NK-92 treated with Interleukin-12 subunit alpha and Interleukin-12 subunit beta, amount 100 ng/mL, for 24 hours (cell line): Measurements from ENCODE around the gene PCDHA4.
A peak's percentile ranks its signal among the peaks of the same experiment; 100 is the strongest.
"Not testable (repeated sequence)": the region's sequence is repeated elsewhere in the genome, so short reads cannot be mapped to it uniquely, and the experiment has no call there.

Experiments
- DNase-seq: peaks from one replicate; lab custom pipeline; 2025; lab: John Stamatoyannopoulos, UW

PCDHA4 gene

DNA sequence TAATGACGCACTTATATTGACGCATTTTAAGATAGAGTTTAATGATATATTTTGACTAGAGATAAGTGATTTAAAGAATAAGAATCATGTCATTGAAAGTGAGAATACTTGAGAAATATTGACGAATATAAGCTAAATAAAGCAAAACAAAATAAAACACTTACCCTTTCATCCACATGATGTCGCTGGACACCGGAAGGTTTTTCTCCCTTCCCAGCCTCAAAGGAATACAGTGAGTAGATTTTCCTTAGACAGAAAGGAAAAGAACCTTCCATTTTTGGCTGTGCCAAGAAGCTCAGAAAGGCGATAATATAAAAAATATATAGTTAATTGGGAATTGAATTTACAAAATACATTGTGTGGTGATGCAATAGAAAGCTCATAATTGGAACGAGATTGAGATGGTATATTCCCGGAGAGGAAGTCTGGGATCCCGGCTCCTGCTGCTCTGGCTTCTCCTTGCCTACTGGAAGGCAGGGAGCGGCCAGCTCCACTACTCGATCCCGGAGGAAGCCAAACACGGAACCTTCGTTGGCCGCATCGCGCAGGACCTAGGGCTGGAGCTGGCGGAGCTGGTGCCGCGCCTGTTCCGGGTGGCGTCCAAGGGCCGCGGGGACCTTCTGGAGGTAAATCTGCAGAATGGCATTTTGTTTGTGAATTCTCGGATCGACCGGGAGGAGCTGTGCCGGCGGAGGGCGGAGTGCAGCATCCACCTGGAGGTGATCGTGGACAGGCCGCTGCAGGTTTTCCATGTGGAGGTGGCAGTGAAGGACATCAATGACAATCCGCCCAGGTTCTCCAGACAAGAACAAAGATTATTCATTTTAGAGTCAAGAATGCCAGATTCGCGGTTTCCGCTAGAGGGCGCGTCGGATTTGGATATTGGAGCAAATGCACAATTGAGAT lies 14.8 kb downstream of the PCDHA4 start, which contains the start of gene PCDHA5:
Gene PCDHA5, plus strand, starts transcription at position 239 of the 906 bp plus-strand sequence.
- no peak for DNase-seq

DNA sequence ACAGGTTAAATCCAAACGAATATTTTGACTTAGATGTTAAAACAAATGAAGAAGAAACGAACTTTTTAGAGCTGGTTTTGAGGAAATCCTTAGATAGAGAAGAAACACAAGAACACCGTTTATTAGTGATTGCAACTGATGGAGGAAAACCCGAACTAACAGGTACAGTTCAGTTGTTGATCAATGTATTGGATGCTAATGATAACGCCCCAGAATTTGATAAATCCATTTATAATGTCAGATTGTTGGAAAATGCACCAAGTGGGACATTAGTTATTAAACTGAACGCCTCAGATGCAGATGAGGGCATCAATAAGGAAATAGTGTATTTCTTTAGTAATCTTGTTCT lies 15.4 kb downstream of the PCDHA4 start:
- DNase-seq = no peak

DNA sequence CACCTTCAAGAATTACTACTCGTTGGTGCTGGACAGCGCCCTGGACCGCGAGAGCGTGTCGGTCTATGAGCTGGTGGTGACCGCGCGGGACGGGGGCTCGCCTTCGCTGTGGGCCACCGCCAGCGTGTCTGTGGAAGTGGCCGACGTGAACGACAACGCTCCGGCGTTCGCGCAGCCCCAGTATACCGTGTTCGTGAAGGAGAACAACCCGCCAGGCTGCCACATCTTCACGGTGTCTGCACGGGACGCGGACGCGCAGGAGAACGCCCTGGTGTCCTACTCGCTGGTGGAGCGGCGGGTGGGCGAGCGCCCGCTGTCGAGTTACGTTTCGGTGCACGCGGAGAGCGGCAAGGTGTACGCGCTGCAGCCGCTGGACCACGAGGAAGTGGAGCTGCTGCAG lies 16.1 kb downstream of the PCDHA4 start:
- not testable (repeated sequence) for DNase-seq

DNA sequence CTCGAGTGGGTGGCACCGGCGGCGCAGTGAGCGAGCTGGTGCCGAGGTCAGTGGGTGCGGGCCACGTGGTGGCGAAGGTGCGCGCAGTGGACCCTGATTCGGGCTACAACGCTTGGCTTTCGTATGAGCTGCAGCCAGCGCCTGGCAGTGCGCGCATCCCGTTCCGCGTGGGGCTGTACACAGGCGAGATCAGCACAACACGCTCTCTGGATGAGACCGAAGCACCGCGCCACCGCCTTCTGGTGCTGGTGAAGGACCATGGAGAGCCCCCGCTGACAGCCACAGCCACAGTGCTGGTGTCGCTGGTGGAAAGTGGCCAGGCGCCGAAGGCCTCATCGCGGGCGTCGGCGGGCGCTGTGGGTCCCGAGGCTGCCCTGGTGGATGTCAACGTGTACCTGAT lies 16.6 kb downstream of the PCDHA4 start:
- no peak for DNase-seq

DNA sequence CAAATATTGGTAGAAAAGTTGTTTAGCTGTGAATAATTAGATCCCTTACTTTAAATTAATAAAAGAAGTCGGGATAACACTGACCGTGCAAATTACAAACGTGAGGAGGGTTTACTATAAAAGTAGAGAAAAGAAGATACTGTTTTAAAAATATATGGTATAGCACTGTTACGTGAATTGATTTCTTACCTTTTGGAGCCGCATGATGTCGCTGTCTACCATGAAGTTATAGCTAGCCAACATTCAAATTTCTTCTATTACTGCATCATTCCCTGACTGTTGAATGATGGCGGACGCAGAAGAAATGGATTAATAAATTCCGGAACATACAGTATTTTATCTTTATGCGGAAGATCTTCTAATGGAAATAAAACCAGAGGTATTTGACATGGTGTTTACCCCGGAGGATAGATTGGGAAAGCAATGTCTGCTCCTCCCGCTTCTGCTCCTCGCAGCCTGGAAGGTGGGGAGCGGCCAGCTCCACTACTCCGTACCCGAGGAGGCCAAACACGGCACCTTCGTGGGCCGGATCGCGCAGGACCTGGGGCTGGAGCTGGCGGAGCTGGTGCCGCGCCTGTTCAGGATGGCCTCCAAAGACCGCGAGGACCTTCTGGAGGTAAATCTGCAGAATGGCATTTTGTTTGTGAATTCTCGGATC lies 21.0 kb downstream of the PCDHA4 start, which contains the start of gene PCDHA6:
Gene PCDHA6, plus strand, starts transcription at position 257 of the 658 bp plus-strand sequence. Its CDS starts 132 bp downstream, at position 389.
- no peak for DNase-seq

DNA sequence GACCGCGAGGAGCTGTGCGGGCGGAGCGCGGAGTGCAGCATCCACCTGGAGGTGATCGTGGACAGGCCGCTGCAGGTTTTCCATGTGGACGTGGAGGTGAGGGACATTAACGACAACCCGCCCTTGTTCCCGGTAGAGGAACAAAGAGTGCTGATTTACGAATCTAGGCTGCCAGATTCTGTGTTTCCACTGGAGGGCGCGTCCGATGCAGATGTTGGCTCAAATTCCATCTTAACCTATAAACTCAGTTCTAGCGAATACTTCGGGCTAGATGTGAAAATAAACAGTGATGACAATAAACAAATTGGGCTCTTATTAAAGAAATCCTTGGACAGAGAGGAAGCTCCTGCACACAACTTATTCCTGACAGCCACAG lies 21.5 kb downstream of the PCDHA4 start:
- no peak for DNase-seq

DNA sequence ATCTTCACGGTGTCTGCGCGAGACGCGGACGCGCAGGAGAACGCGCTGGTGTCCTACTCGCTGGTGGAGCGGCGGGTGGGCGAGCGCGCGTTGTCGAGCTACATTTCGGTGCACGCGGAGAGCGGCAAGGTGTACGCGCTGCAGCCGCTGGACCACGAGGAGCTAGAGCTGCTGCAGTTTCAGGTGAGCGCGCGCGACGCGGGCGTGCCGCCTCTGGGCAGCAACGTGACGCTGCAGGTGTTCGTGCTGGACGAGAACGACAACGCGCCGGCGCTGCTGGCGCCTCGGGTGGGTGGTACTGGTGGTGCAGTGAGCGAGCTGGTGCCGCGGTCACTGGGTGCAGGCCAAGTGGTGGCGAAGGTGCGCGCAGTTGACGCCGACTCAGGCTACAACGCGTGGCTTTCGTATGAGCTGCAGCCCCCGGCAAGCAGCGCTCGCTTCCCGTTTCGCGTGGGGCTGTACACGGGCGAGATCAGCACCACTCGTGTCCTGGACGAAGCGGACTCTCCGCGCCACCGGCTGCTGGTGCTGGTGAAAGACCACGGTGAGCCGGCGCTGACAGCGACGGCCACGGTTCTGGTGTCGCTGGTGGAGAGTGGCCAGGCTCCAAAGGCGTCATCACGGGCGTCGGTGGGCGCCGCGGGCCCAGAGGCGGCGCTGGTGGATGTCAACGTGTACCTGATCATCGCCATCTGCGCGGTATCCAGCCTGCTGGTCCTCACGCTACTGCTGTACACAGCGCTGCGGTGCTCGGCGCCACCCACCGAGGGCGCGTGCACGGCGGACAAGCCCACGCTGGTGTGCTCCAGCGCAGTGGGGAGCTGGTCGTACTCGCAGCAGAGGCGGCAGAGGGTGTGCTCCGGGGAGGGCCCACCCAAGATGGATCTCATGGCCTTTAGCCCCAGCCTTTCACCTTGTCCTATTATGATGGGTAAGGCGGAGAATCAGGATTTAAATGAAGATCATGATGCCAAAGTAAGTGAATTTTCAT lies 22.9 kb downstream of the PCDHA4 start:
- not testable (repeated sequence) for DNase-seq

DNA sequence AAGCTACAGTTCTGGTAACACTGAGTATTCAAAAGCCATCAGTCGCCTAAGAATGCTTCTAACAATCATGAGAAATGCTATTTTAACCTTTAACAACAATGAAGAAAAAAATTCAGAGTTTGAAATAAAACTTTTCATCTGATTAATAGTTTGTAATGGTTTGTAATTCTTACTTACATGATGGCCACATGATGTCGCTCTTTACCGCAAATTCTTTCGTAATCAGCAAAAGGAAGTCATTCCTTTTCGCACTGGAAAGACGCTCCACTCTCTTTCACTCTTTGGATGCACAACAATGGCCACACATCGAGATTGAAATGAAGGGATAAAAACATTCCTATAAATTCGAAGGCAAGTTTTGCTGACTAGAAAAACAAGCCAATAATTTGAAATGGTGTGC lies 27.1 kb downstream of the PCDHA4 start, which contains the start of gene PCDHA7:
Gene PCDHA7, plus strand, starts transcription at position 277 of the 400 bp plus-strand sequence. Its CDS starts 115 bp downstream, at position 392.
- DNase-seq = no peak

DNA sequence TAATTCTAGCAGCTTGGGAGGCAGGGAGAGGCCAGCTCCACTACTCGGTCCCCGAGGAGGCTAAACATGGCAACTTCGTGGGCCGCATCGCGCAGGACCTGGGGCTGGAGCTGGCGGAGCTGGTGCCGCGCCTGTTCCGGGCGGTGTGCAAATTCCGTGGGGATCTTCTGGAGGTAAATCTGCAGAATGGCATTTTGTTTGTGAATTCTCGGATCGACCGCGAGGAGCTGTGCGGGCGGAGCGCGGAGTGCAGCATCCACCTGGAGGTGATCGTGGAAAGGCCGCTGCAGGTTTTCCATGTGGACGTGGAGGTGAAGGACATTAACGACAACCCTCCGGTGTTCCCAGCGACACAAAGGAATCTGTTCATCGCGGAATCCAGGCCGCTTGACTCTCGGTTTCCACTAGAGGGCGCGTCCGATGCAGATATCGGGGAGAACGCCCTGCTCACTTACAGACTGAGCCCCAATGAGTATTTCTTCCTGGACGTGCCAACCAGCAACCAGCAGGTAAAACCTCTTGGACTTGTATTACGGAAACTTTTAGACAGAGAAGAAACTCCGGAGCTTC lies 27.7 kb downstream of the PCDHA4 start:
- not testable (repeated sequence) for DNase-seq

DNA sequence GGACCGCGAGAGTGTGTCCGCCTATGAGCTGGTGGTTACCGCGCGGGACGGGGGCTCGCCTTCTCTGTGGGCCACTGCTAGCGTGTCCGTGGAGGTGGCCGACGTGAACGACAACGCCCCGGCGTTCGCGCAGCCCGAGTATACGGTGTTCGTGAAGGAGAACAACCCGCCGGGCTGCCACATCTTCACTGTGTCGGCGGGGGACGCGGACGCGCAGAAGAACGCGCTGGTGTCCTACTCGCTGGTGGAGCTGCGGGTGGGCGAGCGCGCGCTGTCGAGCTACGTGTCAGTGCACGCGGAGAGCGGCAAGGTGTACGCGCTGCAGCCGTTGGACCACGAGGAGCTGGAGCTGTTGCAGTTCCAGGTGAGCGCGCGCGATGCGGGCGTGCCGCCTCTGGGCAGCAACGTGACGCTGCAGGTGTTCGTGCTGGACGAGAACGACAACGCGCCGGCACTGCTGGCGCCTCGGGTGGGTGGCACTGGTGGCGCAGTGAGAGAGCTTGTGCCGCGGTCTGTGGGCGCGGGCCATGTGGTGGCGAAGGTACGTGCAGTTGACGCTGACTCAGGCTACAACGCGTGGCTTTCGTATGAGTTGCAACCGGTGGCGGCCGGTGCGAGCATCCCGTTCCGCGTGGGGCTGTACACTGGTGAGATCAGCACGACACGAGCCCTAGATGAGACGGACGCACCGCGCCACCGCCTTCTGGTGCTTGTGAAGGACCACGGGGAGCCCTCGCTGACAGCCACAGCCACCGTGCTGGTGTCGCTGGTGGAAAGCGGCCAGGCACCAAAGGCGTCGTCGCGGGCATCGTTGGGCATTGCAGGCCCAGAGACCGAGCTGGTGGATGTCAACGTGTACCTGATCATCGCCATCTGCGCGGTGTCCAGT lies 29.0 kb downstream of the PCDHA4 start:
- no peak for DNase-seq

DNA sequence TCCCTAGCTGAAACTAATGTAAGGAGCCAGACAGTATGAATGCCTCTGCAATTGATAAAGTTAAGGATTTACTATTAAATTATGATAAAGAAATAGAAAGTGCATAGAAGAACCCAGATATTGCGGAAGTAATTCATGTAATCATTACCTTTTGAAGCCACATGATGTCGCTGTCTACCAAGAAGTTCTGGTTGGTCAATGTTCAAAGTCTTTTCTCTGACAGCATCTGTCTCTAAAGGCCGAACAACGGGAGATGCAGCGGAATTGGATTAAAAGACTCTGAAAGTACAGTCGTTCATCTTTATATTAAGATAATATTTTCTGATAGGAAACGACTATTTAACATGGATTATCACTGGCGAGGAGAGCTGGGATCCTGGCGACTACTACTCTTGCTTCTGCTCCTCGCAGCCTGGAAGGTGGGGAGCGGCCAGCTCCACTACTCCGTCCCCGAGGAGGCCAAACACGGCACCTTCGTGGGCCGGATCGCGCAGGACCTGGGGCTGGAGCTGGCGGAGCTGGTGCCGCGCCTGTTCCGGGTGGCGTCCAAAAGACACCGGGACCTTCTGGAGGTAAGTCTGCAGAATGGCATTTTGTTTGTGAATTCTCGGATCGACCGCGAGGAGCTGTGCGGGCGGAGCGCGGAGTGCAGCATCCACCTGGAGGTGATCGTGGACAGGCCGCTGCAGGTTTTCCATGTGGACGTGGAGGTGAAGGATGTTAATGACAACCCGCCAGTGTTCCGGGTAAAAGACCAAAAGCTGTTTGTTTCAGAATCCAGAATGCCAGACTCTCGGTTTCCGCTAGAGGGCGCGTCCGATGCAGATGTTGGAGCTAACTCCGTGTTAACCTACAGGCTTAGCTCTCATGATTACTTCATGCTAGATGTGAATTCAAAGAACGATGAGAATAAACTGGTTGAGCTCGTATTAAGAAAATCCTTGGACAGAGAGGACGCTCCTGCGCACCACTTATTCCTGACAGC lies 34.4 kb downstream of the PCDHA4 start, which contains the start of gene PCDHA8:
Gene PCDHA8, plus strand, starts transcription at position 210 of the 985 bp plus-strand sequence. Its CDS starts 135 bp downstream, at position 345.
- DNase-seq = peak; percentile 23

DNA sequence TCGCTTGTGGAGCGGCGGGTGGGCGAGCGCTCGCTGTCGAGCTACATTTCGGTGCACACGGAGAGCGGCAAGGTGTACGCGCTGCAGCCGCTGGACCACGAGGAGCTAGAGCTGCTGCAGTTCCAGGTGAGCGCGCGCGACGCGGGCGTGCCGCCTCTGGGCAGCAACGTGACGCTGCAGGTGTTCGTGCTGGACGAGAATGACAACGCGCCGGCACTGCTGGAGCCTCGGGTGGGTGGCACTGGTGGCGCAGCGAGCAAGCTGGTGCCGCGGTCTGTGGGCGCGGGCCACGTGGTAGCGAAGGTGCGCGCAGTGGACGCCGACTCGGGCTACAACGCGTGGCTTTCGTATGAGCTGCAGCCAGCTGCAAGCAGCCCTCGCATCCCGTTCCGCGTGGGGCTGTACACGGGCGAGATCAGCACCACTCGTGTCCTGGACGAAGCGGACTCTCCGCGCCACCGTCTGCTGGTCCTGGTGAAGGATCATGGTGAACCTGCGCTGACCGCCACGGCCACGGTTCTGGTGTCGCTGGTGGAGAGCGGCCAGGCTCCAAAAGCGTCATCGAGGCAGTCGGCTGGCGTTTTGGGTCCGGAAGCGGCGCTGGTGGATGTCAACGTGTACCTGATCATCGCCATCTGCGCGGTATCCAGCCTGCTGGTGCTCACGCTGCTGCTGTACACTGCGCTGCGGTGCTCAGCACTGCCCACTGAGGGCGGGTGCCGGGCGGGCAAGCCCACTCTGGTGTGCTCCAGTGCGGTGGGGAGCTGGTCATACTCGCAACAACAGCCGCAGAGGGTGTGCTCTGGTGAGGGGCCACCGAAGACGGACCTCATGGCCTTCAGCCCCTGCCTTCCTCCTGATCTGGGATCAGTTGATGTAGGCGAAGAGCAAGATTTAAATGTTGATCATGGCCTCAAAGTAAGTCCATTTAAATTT lies 36.2 kb downstream of the PCDHA4 start:
- no peak for DNase-seq

DNA sequence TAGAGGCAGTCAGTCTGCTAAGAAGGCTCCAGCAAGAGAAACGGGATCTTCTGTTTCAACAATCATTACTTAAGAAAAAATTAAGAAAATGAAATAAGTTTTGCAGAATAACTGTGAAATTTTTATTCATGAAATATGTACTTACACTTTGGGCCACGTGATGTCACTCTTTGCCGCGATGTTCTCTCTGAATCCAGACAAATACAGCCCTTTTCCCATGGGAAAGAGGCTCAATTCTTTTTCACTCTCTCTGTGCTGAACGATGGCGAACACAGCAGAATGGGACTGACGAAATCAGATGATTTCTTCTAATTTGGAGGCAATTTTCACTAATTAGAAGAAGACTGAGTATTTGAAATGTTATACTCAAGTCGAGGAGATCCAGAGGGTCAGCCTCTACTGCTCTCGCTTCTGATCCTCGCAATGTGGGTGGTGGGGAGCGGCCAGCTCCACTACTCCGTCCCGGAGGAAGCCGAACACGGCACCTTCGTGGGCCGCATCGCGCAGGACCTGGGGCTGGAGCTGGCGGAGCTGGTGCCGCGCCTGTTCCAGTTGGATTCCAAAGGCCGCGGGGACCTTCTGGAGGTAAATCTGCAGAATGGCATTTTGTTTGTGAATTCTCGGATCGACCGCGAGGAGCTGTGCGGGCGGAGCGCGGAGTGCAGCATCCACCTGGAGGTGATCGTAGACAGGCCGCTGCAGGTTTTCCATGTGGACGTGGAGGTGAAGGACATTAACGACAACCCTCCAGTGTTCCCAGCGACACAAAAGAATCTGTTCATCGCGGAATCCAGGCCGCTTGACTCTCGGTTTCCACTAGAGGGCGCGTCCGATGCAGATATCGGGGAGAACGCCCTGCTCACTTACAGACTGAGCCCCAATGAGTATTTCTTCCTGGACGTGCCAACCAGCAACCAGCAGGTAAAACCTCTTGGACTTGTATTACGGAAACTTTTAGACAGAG lies 41.6 kb downstream of the PCDHA4 start, which contains the start of gene PCDHA9:
Gene PCDHA9, plus strand, starts transcription at position 244 of the 964 bp plus-strand sequence. Its CDS starts 114 bp downstream, at position 358.
- DNase-seq = not testable (repeated sequence)

DNA sequence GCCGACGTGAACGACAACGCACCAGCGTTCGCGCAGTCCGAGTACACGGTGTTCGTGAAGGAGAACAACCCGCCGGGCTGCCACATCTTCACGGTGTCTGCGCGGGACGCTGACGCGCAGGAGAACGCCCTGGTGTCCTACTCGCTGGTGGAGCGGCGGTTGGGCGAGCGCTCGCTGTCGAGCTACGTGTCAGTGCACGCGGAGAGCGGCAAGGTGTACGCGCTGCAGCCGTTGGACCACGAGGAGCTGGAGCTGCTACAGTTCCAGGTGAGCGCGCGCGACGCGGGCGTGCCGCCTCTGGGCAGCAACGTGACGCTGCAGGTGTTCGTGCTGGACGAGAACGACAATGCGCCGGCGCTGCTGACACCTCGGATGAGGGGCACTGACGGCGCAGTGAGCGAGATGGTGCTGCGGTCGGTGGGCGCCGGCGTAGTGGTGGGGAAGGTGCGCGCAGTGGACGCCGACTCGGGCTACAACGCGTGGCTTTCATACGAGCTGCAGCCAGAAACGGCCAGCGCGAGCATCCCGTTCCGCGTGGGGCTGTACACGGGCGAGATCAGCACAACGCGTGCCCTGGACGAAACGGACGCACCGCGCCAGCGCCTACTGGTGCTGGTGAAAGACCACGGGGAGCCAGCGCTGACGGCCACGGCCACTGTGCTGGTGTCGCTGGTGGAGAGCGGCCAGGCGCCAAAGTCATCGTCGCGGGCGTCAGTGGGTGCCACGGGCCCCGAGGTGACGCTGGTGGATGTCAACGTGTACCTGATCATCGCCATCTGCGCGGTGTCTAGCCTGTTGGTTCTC lies 43.2 kb downstream of the PCDHA4 start:
- not testable (repeated sequence) for DNase-seq

DNA sequence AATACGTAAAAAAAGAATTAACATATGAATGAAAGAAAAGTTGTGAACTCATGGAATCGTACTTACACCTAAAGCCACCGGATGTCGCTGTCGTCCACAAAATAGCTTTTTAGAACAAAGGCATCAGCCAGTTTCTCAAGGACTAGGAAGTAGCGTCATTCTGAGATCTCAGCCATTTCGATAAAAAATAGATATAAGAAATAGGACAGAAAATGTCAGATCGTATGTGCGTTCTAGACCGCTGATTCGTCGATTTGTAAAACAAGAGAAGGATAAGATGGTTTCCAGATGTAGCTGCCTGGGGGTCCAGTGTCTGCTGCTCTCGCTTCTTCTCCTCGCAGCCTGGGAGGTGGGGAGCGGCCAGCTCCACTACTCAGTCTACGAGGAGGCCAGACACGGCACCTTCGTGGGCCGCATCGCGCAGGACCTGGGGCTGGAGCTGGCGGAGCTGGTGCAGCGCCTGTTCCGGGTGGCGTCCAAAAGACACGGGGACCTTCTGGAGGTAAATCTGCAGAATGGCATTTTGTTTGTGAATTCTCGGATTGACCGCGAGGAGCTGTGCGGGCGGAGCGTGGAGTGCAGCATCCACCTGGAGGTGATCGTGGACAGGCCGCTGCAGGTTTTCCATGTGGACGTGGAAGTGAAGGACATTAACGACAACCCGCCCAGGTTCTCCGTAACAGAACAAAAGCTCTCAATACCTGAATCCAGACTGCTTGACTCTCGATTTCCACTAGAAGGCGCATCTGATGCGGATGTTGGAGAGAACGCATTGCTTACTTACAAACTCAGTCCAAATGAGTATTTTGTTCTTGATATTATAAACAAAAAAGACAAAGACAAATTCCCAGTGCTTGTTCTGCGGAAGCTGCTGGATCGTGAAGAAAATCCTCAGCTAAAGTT lies 49.2 kb downstream of the PCDHA4 start, which contains the start of gene PCDHA10:
Gene PCDHA10, plus strand, starts transcription at position 126 of the 903 bp plus-strand sequence. Its CDS starts 152 bp downstream, at position 278.
- DNase-seq = no peak
